CMK (cell line): ENCODE measurements around the gene NDUFB10.

Source experiments
- DNase-seq: peaks from one replicate; pipeline ENCODE4 v3.0.0-alpha.2; 2010; ENCODE audit warnings: low read depth

The NDUFB10 gene

DNA sequence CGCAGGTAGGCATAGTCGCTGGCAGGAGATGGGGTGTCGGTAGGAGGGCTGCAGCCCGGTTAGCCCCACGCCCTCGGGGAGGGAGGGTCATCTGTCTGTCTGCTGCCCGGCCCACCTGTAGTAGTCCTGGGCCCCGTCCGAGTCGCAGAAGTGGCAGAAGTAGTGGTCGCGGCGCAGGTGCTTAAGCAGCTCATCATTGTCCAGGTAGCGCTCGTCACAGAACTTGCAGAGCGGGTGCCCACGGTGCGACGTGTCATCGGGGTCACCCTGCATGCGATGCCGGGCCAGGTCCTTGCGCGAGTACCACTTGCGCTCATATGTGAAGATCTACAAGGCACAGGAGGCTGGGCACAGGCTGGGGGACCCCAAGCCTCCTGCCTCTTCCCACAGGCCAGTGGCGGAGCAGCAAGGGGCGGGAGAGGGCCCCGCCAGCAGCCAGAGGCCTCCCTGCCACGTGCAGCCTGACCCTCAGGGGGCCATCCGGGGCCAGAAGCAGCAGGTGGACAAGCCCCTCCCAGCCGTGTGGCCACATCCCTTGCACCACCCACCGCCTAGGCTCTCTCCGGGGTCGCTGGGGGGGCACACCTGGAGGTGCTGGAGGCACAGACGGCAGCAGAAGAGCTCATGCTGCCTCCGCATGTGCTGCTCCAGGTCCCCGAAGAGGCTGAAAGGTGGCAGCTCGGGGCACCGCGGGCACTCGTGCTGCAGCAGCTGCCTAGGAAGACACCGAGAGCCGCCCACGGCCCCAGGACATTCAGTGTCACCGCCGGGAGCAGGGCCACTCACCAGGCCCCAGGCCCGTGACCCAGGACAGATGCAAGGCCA, 43.3 kb downstream of the NDUFB10 start:
- DNase-seq = no peak

DNA sequence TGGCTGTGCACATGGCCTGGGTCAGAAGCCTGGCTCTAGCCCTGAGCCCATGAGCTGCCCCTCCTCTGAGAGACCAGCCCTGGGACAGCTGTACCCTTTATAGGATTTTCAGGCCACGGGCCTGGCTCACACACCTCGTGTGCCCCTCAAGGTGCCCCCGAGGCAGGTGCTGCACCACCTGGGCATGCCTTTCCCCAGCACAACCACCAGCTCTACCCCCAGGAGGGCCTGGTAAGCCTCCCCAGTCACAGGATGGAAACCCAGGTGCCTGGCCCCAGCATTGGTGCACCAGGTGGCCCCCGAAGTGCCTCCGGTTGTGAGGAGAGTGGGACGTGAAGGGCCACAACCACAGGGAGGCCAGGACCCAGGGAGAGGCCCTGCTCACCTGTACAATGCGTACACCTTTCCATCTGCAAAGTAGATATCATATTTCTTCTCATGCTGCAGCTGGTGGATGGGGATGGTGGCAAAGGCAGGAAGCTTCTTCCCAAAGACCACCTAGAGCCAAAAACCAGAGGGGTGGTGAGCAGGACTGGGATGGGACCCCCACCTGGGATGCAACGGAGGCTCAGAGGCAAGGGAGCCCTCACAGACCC, 44.0 kb downstream of the NDUFB10 start:
- no peak for DNase-seq

DNA sequence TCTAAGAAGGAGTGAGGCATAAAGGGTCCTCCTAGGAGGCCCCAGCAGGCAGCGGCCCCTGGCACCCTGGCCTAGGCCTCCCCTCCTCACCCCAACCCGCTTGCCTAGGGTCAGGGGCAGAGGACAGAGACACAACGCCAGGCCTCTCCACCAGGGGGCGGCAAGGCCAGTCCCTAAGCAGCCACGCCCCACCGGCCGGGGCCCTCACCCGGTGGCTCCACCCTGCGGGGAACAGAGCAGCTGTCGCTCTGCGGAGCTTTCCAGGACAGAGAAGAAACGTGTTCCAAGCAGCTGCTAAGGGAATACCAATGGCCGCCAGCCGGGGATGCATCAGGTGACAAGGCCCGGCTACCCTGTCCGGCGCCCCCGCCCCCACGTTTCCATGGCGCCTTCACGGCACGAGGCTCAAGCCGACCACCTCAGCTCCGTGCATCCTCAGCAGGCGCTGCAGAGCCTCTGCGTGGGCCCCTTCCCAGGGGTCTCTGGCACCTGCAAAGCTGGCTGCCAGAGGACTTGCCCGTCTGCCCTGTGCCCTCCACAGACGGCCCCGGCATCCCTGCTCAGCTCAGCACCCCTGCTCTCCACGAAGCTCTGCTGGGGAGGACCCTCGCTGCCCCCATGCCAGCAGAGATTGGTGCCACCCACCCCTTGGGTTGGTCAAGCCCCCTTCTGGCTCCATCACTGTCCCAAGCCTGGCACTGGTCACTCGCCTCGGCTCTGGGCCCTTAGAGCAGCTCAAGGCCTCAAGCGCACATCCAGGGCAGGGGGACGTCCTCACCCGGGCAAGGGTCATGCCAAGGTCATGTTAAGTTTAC, 44.7 kb downstream of the NDUFB10 start:
- DNase-seq = no peak

DNA sequence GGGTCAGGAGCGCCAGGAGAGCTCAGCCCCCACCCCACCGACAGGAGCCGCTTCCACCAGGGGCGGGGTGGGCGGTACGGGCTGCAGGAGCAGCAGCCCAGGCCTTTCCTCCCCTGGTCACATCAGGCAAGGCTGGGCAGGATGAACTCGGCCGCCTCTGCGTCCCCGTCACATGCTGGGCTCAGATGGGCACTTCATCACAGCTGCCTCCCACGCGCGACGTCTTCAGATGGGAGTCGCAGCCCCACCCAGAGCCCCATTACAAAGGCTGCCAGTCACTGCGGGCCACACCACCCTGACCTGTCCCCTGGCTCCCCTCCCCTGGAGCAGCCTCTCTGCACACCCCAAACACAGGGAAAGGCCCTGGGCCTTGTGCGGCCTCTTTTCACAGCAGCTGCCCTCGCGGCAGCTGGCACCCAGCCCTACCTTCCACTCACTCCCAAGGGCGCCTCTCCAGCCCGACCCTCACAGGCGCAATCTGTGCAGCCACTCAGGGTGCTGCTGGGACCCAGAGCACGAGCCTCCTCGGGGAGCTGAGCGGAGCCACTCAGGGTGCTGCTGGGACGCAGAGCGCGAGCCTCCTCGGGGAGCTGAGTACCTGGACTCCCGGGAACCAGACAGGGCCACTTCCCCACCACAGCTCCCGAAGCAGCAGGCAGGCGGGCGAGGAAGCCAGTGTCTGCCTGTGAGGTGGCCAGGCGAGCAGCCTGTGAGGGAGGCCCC, 45.6 kb downstream of the NDUFB10 start:
- no peak for DNase-seq

DNA sequence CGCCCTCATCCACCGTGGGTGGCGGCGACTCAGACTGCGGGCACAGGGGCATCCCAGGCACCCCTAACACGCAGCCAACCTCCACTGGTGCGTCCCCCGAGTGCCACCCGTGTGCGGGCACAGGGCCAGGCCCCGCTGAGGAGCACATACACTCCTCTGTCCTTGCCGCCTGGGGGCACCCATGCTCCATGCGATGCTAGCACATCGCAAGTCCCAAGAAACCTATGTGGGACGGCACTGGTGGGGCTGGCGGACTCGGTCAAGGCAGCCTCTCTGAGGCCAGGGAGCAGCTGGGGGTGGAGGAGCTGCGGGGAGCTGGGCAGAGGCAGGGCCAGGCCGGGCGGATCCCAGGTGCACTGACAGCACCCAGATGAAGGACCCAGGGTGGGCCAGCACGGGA, 46.3 kb downstream of the NDUFB10 start:
- DNase-seq = no peak

DNA sequence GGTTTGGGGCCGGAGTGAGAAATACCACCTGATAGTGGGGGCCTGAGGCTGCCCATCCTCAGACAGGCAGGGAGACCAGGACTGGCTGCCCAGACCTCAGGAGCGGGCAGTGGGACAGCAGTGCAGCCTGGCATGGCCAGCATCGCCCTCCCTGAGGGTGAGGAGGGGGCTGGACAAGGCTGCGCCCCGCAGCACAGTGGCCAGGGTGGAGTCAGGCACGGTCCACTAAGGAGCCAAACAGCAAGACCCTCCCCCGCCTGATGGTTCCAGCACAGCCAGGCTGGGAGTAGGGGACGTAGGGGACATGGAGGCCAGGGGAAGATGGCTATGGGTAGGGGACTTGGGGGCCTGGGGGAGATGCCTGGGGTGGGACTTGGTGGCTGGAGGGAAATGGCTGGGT, 47.0 kb downstream of the NDUFB10 start:
- no peak for DNase-seq

DNA sequence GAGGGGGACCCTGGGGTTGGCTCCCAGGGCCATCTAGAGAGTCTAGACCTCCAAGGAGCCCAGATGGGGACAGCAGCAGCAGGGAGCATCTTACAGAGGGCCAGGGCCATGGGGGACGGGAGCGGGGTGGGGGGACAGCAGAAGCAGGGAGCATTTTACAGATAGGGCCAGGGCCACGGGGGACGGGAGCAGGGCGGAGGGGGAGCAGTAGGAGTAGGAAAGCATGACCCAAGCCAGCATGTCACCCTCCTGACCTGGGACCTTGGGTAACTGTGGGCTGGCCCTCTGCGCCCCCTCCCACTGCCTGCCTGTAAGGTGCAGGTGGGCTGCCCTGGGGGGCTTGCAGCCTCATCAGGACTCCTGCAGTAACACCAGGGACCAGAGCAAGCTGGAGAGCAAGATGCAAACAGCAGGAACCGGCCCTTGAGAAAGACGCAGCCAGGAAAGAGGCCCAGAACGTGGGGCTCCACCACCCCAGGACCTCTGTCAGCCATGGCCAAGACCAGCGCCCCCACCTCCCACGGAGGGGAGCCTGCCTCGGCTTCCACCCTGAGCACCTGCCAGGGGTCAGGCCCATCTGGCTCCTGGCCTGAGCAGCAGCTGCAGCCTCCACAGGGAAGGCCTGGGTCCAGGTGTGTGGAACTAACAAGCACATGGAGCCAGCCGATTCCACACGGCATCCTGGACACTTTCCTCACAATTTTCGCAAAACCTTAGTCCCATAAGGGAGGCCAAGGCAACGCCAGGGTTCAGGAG, 47.9 kb downstream of the NDUFB10 start:
- DNase-seq = no peak

DNA sequence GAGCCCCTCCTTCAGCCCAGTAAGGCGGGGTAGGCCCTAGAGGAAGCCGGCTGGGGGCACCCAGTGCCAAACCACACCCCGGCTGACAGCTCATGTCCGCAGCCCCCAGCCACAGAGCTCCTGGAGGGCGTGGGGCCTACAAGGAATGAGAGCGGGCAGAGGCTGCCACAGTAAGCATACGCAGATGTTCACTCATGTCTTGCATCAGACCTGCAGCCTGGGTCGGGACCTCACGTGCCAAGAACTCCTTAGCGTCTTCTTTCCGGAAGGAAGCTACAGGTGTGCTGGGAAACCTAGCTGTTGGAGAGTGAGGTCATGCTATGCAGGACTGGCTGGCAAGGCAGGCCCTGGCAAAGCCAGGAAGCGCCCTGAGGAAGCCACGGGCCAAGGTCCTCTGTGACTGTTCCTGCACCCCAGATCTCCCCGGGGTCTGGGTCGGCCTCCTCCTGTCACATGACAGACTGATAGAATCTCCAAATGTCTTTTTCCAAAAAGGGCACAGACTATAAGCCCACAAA, 48.7 kb downstream of the NDUFB10 start:
- no peak for DNase-seq

DNA sequence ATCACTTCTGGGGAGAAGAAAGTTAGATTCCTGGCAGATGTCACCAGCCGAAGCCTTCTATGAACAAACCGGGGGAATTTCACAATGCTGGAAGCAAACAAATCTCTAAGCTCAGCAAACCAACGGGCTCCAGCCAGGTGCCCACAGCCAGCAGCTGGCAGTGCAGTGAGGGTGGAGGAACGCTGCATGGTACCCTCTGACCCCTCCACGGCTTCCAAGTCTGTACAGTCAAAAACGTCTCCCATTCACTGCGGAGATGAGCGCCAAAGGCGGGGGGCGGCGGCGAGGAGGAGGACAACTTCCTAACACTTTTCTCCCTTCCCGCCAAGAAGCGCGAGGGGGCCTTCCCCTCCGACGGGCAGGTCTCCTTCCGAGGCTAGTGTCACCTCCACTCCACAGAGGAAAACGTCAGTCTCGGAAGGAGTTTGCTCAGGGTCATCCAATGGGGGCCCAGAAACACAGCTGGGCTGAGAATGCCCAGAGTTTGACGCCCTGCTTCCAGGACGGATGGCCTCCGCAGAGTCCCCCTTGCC, 49.4 kb downstream of the NDUFB10 start:
- DNase-seq = no peak

DNA sequence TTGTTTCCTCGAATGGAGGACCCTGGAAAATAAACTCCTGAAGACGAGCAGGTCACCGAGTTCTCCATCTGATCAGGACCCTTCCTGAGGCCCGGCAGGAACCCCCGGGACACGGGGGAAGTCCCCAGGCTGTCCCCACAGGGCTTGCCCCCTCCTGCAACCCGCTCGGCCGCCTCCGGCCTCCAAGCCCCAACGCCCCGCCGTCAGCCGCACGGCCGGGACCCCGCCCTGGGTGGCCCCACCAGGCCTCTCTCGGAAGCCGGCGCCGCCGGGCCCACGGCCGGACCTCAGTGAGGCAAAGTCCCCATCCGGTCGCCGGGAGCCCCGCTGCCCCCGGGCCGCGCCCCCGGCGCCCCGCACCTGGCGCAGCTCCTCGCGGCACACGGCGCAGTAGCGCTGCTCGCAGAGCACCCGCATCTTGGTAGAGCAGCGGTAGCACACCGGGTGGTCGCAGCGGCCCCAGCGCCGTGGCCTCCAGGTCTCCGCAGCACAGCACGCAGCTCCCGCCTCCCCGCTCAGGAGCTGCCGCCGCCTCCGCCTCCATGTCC, 49.9 kb downstream of the NDUFB10 start:
- no peak for DNase-seq

DNA sequence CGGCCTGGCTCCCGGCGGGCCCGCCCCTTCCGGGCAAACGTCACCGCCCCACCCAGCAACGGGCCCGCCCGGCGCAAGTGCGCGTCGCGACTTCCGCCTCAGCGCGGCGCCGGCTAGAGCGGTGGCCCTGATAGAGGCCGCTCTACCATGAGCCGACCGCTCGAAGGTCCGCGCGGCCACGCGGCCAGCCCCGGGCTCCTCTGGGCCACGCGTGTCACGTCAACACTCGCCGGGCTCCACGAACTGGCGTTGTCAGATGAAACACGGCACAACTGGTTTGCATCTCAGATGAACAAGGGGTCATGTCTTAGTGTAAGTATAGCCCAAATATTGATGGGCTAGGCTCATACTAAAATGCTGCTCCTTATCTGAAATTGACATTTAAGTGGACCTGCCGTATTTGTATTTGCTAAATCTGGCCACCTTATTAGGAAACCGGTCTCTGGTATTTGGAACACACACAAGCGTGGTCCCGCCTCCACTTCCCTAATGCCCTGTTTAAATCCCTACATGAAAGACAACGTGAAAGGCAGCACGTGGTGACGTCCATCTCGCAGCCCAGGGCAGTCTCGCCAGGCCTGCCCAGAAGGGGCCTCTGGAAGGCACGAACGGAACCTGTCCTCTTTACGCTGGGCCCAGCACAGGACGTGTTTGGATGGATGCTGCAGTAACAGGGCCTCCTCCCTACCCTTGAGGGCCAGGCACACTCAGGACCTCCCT, 50.6 kb downstream of the NDUFB10 start, which contains the start of gene ZNF598:
ZNF598 (minus strand) TSS at position 31 of the 720 bp plus-strand sequence.
- DNase-seq = no peak
